HG03571 (cell line): ENCODE results near the gene GALNT13.

Source experiments
- ATAC-seq: cut with Tn5 transposase; IDR thresholded peaks from one replicate; pipeline ENCODE4 v1.9.1; 2021; ENCODE audit not compliant: unreplicated experiment

Gene GALNT13

DNA sequence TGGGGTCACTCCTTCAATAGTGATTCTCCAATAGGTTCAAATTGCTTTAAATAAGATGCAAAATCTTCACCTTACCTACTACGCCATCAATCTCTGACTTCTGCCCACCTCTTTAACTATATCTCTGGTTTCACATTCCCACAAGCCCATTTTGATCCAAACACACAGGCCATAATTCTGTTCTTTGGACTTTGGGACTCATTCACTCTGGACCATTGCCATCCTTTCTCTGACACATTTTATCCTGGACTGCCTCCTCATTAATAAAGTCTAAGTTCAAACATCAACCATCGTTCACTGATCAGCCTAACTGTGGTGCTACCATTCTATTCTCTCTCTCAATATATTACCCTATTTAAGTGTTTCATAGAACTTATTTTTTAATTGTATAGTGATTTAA, 332.2 kb downstream of the GALNT13 start:
- no peak for ATAC-seq

DNA sequence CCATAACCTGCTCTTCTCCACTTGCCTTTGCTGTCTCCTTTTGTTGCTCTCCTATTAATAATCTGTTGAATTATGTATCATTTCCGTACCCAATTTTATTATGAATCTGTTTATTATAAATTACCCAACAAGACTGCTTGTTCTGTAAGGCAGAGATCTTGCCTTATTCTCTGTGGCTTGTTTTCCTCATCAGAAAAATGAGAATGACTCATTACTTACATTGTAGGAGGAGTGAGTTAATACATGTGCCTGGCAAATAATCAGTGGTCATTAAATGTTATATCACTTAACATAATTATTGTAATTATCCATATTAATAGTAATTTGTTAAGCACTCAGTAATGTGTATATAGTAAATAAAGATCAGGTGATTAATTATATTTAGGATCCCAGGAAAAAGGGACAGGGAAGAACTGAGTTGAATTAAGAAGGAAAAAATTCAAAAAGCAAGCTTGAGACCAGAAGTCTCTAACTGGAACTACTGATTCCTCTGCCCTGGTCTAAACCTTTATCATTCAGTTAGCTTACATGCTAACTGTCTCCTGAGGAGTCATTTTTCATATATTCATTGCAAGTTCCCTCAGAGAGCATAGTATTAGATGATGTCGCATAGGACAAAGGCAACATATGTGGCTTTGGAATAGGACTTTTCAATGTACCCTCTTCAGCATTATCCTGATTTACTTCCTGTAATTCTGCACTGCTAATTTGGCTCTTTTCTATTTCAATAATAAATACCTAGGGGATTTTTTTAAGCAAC, 335.7 kb downstream of the GALNT13 start:
- ATAC-seq: no peak

DNA sequence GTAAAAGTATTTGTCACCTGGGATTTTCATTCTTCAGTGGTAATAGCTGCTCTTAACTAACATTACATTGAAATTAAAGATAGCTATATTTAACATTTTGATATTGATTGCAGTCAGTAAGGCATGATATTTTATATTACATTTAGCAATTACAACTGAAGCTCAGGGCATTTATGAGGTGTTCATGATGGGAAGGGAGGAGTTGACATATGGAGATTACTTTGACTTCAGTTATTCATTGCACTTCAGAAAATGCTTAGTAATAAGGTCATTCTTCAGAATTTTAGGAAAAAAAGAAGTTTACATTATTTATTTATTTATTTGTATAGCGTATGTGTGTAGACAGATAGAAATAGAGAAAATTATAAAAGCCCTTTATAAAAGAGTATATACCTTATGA, 352.0 kb downstream of the GALNT13 start:
- ATAC-seq: no peak

DNA sequence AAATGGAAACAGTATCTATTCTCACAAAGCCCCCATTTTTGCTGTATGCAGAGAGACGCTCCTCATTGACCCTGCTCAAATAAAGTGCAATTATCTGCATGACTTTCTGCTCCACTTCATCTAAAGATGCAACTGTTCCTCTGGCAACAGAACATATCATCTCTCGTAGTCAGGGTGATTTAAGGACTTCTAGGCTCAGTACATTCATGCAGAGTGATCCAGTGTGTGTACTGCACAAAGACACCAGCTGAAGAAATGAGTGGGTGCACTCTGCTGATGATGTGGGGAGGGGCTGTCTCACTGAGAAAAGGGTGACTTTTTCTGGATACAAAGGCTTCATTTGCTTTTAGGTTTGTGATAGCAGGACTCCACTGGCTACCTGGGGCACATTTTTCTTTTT, 355.2 kb downstream of the GALNT13 start:
- ATAC-seq: no peak

DNA sequence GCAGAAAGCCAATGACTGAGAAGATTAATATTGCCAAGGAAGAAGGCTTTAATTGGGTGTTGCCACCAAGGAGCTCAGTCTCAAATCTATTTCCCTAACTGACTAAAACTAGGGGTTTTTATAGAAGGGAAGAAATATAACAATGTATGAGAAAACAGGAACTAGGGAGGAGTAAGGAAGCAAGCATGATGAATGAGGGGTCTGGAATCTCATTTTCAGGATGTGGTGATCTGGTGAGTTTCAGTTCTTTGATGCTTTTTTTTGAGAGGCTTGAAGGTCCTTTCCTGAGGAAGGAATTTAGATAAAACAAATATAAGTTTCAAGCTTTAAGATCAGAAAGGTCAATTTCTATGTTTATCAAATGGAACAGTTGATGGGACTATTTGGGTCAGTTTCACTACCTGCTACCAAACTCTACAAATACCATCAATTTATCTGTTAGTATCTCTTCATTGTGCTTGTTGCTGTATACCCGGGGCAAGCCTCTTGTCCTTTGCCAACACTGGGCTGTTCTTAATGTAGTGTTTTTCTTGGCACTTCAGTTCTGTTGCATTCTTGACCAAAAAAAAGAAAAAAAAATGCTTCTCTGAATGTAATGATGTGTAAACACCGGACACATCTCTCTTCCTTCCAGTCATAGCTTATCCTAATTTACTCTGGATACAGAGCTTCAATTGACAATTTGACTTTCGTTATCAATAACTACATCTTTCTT, 357.0 kb downstream of the GALNT13 start:
- no peak for ATAC-seq

DNA sequence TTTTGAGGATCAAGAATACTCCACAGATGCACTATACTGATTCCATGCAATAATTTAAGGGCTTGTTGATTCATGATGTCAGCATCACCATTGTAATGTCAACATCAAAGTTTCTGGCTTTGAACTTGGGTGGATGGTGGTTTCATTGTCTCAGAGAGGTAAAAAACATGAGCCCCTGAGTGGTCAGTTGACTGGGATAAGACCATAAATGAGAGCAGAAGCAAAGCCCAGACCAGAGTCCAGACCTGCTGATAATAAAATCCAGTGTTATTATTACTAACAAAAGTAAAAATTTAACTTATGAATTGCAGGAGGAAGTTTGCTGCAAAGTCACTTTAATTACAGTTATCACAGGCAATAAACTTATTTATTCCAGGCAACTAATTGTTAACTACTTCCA, 358.2 kb downstream of the GALNT13 start:
- no peak for ATAC-seq

DNA sequence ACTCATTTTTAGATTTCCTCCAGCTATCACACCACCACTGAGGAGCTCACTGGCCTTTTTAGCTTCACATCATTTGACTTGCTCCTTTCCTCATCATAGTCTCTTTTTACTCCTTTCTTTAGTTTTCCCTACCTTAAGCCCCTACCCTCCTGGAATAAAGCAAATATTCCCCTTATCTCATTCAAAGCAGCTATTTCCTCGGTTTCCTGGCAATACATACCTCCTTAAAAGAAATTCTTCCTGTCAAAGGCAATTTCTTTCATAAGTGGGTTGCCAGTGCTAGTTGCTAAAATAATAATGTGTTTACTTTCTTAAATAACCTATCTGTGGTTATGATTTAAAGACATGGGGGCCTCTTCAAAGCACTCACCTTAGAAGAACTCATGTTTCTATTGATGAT, 359.3 kb downstream of the GALNT13 start:
- no peak for ATAC-seq

DNA sequence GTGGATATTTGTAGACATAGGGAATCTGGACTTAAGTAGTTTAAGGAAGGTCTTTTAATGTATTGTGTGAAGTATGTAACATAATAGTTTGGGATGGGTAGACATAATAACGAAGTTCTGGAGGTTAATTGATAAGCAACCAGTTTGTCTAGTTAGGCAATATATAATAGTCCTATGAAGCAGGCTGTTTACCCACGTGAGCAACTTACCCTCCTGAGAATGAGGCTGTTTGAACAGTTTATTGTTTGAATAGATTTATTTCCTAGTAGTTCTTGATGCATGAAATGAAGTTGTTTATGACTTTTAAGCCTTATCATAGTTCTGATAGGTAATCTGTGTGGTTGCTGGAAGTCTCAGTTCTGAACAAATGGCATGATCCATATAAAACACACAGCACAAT, 361.5 kb downstream of the GALNT13 start:
- no peak for ATAC-seq

DNA sequence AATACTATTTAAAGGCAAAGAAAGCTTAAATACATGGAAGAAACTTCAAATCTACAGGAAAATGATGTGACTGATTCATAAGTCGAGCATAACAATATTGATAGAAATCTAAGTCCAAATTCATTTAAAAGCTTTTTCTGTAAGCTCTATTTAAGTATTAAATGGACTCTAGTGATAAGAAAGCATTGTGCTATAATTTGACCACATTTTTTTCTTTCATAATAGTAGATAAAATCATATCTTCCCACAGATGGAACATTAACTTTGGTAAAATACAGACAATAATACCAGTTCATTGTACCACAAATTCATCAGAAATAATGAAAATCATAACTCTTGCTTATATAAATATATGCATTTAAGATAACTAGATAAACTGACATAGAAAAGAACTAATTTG, 366.5 kb downstream of the GALNT13 start:
- ATAC-seq: no peak

DNA sequence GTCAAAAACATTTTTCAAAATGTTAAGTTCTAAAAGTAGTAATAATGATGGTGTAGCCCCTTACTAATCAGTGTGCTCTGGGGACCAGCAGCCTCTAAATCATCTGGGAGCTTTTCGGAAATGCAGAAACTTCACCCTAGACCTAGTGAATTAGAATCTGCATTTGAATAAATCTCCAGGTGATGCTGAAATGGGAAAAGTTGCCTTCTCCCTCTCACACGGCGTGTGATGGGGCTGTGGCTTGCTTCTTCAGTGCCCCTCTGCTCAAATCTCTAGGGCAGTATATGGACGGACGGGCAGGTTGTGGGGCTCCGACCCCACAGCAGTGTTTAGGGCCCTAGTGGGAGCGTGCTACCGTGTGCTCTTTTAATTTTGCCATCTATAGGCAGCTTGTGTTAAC, 368.6 kb downstream of the GALNT13 start:
- no peak for ATAC-seq

DNA sequence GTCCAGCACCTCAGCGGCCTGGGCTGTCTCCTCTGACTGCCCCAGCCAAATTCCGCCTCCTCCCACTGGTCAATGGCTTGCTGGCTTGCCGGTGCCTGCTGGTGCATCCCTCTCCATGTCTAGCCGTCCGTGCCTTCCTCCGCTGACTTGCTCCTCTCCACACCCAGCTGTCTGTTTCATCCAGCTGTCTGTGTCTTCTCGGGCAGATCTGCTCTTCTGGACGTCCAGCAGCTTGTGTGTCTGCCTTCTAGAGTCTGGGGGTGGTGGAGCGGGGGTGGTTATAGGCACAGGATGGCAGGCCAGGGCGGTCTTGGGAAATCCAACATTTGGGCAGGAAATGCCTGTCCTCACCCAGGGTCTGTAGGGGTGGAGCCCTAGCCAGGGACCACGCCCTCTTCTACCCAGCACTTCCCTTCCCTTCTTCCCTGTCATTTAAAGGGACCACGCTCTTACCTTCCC, 369.2 kb downstream of the GALNT13 start:
- ATAC-seq: no peak

DNA sequence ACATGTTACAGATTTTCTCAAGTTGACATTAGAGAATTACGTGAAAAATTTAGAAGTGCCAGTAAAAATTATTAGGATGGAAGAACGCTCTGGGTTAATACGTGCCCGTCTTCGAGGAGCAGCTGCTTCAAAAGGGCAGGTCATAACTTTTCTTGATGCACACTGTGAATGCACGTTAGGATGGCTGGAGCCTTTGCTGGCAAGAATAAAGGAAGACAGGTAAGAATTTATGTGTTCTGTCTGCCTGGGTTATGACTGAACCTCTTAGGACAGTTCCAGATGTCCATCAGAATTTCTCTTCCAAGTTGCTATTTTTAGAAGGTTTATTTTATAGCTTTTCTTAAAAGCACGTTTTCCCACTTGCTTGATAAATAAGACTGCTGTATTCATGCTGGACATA, 371.0 kb downstream of the GALNT13 start:
- no peak for ATAC-seq

DNA sequence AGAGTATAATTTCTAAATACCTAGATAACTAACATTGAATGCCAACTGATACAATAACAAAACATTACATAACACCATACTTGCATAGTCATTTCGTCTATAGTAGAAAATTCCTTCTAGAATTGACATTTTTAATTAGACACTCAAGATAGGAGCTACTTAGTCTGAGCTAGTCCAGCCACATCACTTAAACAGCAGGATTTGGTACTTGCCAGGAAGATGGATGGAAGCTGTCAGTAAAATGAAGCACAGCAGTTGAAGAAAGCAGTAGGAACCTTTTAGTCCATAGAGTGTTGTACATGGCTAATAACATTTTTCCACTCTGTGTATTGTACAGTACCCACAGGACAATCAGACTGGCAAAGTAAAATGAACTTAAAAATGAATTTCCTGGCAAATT, 372.0 kb downstream of the GALNT13 start:
- no peak for ATAC-seq

DNA sequence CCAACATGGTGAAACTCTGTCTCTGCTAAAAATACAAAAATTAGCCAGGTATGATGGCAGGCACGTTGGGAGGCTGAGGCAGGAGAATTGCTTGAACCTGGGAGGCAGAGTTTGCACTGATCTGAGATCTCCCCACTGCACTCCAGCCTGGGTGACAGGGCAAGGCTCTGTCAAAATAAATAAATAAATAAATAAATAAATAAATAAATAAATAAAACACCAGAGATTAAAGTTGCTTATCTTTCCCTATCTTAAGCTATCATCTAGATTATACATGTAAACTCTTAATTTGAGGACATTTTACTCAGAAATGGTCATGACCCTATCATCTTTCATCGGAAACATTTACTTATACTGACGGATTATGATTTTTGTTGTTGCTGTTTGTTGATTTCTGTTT, 373.2 kb downstream of the GALNT13 start:
- no peak for ATAC-seq

DNA sequence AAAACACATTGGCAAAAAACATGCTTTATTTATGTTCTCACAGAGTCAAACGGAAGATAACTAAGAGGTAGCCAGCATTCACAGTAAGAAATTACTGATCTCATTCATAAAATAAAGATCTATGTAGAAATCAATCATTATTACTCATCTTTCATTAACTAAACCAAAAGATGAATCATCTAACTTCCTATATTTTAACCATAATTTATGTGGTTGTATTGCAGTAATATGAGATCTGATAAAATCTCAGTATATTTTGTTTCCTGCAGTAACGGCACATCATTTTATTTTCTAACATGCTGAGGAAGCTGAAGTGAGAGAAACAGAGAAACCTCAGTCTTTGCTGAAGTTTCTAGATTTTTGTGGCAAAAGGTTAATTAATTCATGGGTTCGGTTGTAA, 375.8 kb downstream of the GALNT13 start:
- no peak for ATAC-seq

DNA sequence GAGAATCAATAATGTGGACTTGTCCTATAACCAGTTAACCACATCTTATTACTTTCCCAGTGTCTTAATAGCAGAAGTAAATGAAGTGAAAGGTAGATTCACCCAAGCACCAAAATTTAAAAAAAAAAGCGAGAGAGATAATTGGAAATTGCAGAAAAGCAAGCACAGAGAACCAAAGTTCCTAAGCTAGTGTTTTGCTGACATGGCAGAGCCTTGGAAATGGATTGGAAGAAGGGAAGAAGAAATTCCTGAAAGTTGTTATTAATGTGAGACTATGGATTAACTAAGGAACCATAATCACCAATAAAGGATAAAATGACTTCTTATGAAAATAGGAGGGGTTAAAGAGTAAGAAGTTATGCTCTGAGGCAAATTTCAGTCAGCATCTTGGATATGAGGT, 384.4 kb downstream of the GALNT13 start:
- ATAC-seq: no peak

DNA sequence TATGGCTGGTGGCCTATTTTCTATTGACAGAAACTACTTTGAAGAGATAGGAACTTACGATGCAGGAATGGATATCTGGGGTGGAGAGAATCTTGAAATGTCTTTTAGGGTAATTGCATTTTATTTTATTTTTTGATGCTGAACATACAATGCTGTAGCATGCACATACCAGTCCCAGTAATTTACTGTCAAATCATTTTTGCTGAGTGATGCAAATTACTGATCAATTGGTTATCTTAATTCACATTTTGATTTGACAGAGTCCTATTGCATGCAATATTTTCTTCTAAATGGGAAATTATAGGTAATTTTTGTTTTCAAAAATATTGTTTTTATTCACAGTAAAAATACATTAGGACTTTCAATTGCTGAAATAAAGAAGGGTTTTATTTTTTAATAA, 387.3 kb downstream of the GALNT13 start:
- no peak for ATAC-seq

DNA sequence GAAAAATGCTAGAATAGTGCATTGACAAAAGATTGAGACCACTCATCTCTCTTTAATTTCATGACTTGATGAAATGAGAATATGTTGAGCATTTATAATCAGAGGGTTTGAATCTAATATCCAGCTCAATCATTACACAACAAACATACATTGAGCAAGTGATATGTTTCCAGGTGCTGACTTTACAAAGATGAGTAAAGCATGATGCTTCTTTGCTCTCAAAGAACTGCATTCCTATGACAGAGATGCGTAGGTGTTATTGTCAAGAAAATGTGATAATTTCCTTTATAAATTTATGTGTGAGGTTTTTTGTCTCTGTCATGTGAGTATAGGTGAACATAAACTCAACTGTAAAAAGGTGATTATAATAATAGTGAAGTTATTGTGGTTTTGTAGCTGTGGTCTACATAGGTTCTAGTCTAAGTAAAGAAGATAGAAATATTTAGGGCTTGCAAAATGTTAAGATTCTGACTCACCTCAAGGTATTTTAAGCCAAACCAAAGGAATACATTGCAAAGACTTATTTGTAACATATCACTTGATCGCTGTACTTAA, 389.8 kb downstream of the GALNT13 start:
- ATAC-seq: no peak

DNA sequence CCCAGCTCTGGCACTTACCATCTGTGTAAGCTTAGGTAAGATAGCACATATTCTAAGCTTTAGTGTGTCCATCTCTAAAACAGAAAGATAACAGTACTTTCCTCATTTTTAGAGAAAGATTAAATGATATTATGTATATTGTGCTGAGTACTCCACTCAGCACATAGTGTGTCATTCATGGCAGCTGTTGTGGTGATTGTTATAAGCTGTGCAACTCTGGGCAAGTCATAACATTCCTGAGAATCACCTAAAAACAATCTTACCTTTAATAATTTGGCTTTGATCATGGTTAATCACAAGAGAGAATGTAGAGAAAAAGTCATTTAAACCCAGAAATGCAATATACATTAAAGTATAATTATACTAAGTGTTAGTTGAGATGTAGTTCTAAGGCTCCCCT, 391.5 kb downstream of the GALNT13 start:
- ATAC-seq: no peak

DNA sequence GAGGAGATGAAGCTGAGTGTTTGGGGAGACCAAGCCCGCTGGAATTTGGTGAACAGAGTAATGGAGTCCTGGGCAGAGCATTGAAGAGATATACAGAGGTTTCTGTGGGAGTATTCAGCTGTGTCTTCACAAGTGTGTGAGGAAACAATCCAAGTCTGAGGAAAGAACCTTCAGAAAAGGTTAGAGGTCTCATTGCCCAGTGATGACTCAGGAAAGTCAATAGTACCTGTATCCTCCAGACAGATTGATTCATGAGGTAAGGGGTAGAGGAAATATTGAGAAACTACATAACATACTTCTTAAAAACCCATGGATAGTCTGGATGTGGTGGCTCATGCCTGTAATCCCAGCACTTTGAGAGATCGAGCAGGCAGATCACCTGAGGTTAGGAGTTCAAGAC, 392.3 kb downstream of the GALNT13 start:
- no peak for ATAC-seq

DNA sequence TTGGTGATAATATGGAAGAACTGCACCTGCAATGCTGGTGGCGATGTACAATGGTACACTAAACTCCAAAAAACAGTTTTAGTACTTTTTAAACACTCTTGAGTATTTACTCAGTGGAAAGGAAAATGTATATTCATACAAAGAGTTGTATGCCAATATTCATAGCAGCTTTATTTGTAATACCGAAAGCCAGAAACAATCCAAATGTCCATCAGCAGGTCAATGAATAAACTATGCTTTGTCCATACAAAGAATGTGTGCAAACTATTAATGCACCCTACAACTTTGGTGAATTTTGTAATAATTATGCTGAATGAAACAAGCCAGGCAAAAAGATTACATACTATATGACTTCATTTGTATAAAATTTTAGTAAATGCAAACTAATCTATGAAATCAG, 396.3 kb downstream of the GALNT13 start:
- ATAC-seq: no peak

DNA sequence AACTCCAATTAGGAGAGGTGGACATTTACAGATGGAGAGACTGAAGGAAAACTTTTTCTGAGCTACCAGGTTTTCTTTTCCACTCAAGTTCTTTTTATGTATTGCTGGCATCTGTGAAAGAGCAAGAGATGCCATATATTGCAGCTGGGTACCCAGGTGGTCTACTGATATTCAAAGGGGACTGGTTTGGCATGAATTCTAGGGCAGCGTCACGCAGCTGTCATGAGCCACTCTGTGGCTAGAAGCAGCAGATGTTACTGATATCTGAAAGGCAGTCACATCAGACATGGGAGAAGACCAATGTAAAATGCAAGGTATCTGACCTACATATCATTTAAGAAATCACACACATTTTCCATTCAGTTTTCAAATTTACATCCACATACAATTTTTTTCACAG, 408.8 kb downstream of the GALNT13 start:
- ATAC-seq: no peak
